Activated naive CD4-positive, alpha-beta T cell treated with anti-CD3 and anti-CD28 coated beads, Interleukin-2, amount 50 U/mL, for 16 hours (primary cell): Measurements from ENCODE around the gene ENOX1.

Experiments used
- DNase-seq: peaks from one replicate; pipeline ENCODE4 v3.0.0-alpha.2; 2020

Gene ENOX1

GRCh38 chr13:43664700-43665191, 122.0 kb downstream of the ENOX1 start:
- DNase-seq = no peak

- DNase-seq = no peak
Measured at GRCh38 chr13:43663474-43664090, 123.2 kb downstream of the ENOX1 start.

- no peak for DNase-seq
Measured at GRCh38 chr13:43662976-43663375, 123.8 kb downstream of the ENOX1 start.

- no peak for DNase-seq
Measured at GRCh38 chr13:43661161-43661830, 125.5 kb downstream of the ENOX1 start.

GRCh38 chr13:43657485-43657884, 129.3 kb downstream of the ENOX1 start:
- DNase-seq = no peak

- DNase-seq = no peak
Measured at GRCh38 chr13:43653980-43654379, 132.8 kb downstream of the ENOX1 start.

- DNase-seq = no peak
Measured at GRCh38 chr13:43653395-43653794, 133.4 kb downstream of the ENOX1 start.

- DNase-seq = no peak
Measured at GRCh38 chr13:43652760-43653159, 134.0 kb downstream of the ENOX1 start.

- DNase-seq = no peak
Measured at GRCh38 chr13:43650882-43651281, 135.9 kb downstream of the ENOX1 start.

GRCh38 chr13:43648733-43649132, 138.0 kb downstream of the ENOX1 start:
- DNase-seq = no peak

- no peak for DNase-seq
Measured at GRCh38 chr13:43647471-43647870, 139.3 kb downstream of the ENOX1 start.

- DNase-seq = no peak
Measured at GRCh38 chr13:43640476-43640875, 146.3 kb downstream of the ENOX1 start.

GRCh38 chr13:43631106-43631505, 155.7 kb downstream of the ENOX1 start:
- no peak for DNase-seq

GRCh38 chr13:43629691-43630480, 156.9 kb downstream of the ENOX1 start:
- DNase-seq = no peak

- no peak for DNase-seq
Measured at GRCh38 chr13:43626994-43627393, 159.8 kb downstream of the ENOX1 start.

- DNase-seq = no peak
Measured at GRCh38 chr13:43614063-43614462, 172.7 kb downstream of the ENOX1 start.

- DNase-seq = no peak
Measured at GRCh38 chr13:43611281-43612273, 175.2 kb downstream of the ENOX1 start.

- DNase-seq = no peak
Measured at GRCh38 chr13:43608400-43609137, 178.2 kb downstream of the ENOX1 start.

GRCh38 chr13:43597599-43597945, 189.2 kb downstream of the ENOX1 start:
- no peak for DNase-seq

- no peak for DNase-seq
Measured at GRCh38 chr13:43596924-43597598, 189.7 kb downstream of the ENOX1 start.

GRCh38 chr13:43596006-43596405, 190.8 kb downstream of the ENOX1 start:
- DNase-seq = no peak
